Fibroblast of villous mesenchyme (primary cell): ENCODE measurements around the gene PLEKHA1. TPM values are rescaled to one million over a fixed set of nuclear protein-coding genes. Genes with fewer than 3 reads are reported as not detected.

Experiments used
- DNase-seq: peaks from one replicate; pipeline ENCODE4 v3.0.0-alpha.2; 2010; ENCODE audit warnings: low read depth
- H3K4me3 ChIP-seq: 2 replicates; pipeline ENCODE4 v1.5.1; 2011; ENCODE audit warnings: low read depth, mild to moderate bottlenecking, low read length
- CTCF ChIP-seq: IDR thresholded peaks from 2 replicates; pipeline ENCODE4 v1.5.1; 2012; ENCODE audit warnings: low read depth, mild to moderate bottlenecking, low read length; ENCODE audit not compliant: insufficient read depth
- total RNA-seq: library from RNA; depleted of rRNA; stranded (reverse); fragments of >200 nt; gene quantifications from 2 replicates; pipeline ENCODE4 v1.2.3, GENCODE V29; 2012

PLEKHA1 gene
- total RNA-seq, 1 donor, result 15.5 TPM

GRCh38 chr10:122417667-122418066 is 43.2 kb downstream of the PLEKHA1 start:
- TF ChIP-seq CTCF, result no peak
- DNase-seq, result no peak
- H3K4me3 ChIP-seq, result no peak overlapping the region

GRCh38 chr10:122419016-122419415 is 44.5 kb downstream of the PLEKHA1 start:
- no peak for TF ChIP-seq CTCF
- peak; percentile 6 for DNase-seq
- H3K4me3 ChIP-seq, result no peak overlapping the region

DNA sequence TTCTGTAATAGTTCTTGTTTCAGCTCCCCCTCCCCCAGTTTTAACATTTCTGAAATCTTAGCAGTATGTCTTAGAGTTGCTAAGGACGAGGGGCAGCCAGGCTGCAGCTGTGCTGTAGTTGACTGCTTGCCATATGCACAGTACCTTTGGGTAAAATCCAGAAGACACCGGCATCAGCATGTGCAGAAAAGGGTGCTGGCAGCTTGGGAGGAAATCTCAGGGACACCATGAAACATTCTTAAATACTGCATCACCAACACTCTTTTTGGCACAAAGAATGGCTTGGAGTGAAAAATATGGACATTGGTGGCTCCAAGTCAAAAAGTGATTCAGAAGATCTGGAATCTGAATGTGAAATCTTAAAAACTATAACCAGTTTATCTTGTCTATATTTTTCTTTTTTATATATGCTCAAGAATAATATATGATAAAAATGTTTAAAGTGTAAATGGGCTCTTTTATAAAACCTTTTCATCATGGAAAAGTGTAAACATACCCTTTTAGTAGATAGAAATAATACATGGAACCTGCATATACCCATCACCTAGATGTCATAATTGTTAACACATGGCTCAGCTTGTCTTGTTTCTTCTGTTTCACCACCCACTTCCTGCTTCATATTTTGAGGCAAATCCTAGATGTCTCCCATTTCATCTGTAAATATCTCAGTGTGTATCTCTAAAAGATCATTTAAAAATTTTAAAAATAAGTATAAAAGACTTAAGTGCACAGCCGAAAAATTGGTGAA is 45.5 kb downstream of the PLEKHA1 start:
- TF ChIP-seq CTCF, result no peak
- no peak overlapping the region for H3K4me3 ChIP-seq
- peak; percentile 12 for DNase-seq

GRCh38 chr10:122420624-122421007 is 46.1 kb downstream of the PLEKHA1 start:
- no peak for TF ChIP-seq CTCF
- DNase-seq, result no peak
- no peak overlapping the region for H3K4me3 ChIP-seq

GRCh38 chr10:122421054-122421625 is 46.6 kb downstream of the PLEKHA1 start:
- DNase-seq, result no peak
- no peak overlapping the region for H3K4me3 ChIP-seq
- TF ChIP-seq CTCF, result no peak

GRCh38 chr10:122421742-122422141 is 47.2 kb downstream of the PLEKHA1 start:
- no peak for DNase-seq
- H3K4me3 ChIP-seq, result no peak overlapping the region
- TF ChIP-seq CTCF, result no peak
